Neural progenitor cell (in vitro differentiated cells): ENCODE measurements around the gene PRR12. TPM values are rescaled to one million over a fixed set of nuclear protein-coding genes. Genes with fewer than 3 reads are reported as not detected.

Source experiments
- DNase-seq: peaks from one replicate; pipeline ENCODE4 v3.0.0-alpha.2; 2016; ENCODE audit warnings: low spot score
- H2AFZ ChIP-seq: fragments of 200-600 bp; sonication (generic); replicated peaks from 2 replicates; pipeline ENCODE4 v1.6.1; 2016; ENCODE audit warnings: antibody characterized with exemption
- H3F3A ChIP-seq: fragments of 200-600 bp; sonication (generic); 2 replicates; pipeline ENCODE4 v1.6.1; 2016; ENCODE audit warnings: antibody characterized with exemption, low read depth
- H3K27ac ChIP-seq: fragments of 200-600 bp; sonication (generic); 2 replicates; pipeline ENCODE4 v1.5.1; 2016; ENCODE audit warnings: mild to moderate bottlenecking
- H3K27me3 ChIP-seq: fragments of 200-600 bp; sonication (generic); 2 replicates; pipeline ENCODE4 v1.6.1; 2016; ENCODE audit warnings: mild to moderate bottlenecking, moderate library complexity
- H3K36me3 ChIP-seq: fragments of 200-600 bp; sonication (generic); 2 replicates; pipeline ENCODE4 v1.5.1; 2016
- H3K4me1 ChIP-seq: fragments of 200-600 bp; sonication (generic); 2 replicates; pipeline ENCODE4 v1.6.1; 2016; ENCODE audit warnings: mixed run types
- H3K4me2 ChIP-seq: fragments of 200-600 bp; sonication (generic); 2 replicates; pipeline ENCODE4 v1.6.1; 2016
- H3K4me3 ChIP-seq: fragments of 200-600 bp; sonication (generic); 2 replicates; pipeline ENCODE4 v1.5.1; 2016
- H3K79me2 ChIP-seq: fragments of 200-600 bp; sonication (generic); 2 replicates; pipeline ENCODE4 v1.6.1; 2016; ENCODE audit warnings: low read depth
- H3K9ac ChIP-seq: fragments of 200-600 bp; sonication (generic); 2 replicates; pipeline ENCODE4 v1.6.1; 2016
- H3K9me3 ChIP-seq: fragments of 200-600 bp; sonication (generic); 2 replicates; pipeline ENCODE4 v1.5.1; 2016; ENCODE audit warnings: low read depth
- H4K20me1 ChIP-seq: fragments of 200-600 bp; sonication (generic); 2 replicates; pipeline ENCODE4 v1.6.1; 2016; ENCODE audit warnings: low read depth
- H3K27ac Mint-ChIP-seq: 3 replicates; pipeline ENCODE4 v1.8.0; 2021; ENCODE audit warnings: mixed read lengths
- H3K27me3 Mint-ChIP-seq: 2 replicates; pipeline ENCODE4 v1.8.0; 2022; ENCODE audit warnings: low read depth, mild to moderate bottlenecking, inconsistent platforms, moderate library complexity, mixed read lengths; ENCODE audit not compliant: insufficient read depth
- H3K36me3 Mint-ChIP-seq: 3 replicates; pipeline ENCODE4 v1.8.0; 2021; ENCODE audit warnings: mixed read lengths
- H3K4me1 Mint-ChIP-seq: 3 replicates; pipeline ENCODE4 v1.8.0; 2021; ENCODE audit warnings: mixed read lengths
- H3K4me3 Mint-ChIP-seq: 3 replicates; pipeline ENCODE4 v1.8.0; 2021; ENCODE audit warnings: mild to moderate bottlenecking, moderate library complexity, mixed read lengths
- H3K9me3 Mint-ChIP-seq: 3 replicates; pipeline ENCODE4 v1.8.0; 2020; ENCODE audit warnings: mixed read lengths
- CTCF ChIP-seq: fragments of 200-600 bp; sonication (generic); IDR thresholded peaks from 2 replicates; pipeline ENCODE4 v1.5.1; 2017; ENCODE audit warnings: antibody characterized with exemption, mild to moderate bottlenecking
- EZH2 ChIP-seq: fragments of 200-600 bp; sonication (generic); IDR thresholded peaks from 2 replicates; pipeline ENCODE4 v1.6.1; 2017; ENCODE audit warnings: antibody characterized with exemption, mild to moderate bottlenecking, moderate library complexity
- EZH2phosphoT487 ChIP-seq: fragments of 200-600 bp; sonication (generic); IDR thresholded peaks from 2 replicates; pipeline ENCODE4 v1.6.1; 2017; ENCODE audit warnings: antibody characterized with exemption
- total RNA-seq: library from RNA; depleted of rRNA; stranded (reverse); fragments of >200 nt; gene quantifications from 2 replicates; pipeline ENCODE4 v1.2.3, GENCODE V29; 2015; ENCODE audit warnings: low replicate concordance

PRR12 gene
- total RNA-seq, 1 donor from 2014 or later = 3.2 TPM

DNA sequence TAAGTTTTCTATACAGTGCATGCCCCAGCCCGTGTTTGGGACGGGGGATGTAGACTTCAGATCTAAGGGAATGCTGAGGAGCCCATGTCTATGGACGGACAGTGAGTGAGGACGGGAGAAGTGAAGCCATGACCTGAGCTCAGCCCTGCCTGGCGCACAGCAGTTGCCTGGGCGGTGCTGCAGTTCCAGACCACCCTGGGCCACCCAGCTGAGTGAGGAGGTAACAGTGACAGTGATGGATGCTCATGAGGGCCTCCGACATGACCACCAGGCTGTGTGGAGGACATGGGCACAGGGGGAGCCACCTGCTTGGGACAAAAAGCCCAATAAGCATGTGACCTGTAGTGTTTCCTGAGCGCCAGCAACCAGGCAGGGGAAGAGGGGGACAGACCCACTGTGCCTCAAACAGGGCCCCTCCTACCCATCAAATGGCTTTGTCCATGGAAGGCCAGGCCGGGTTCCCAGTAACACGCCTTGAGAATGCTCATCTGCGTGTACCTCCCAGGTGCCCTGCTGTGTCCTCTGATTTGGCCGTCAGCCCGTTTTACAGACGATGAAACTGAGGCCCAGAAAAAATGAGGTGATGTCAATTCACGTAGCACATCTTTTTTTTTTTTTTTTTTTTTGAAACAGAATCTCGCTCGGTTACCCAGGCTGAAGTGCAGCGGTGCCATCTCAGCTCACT lies 33.2 kb upstream of the PRR12 start:
- H3K27ac Mint-ChIP-seq = no peak overlapping the region
- H3K27me3 Mint-ChIP-seq = peaks cover 2% of the 10 kb centered on the region

GRCh38 chr19:49558591-49558990 lies 32.4 kb upstream of the PRR12 start:
- H3K27ac Mint-ChIP-seq = no peak overlapping the region
- no peaks in the 10 kb centered on the region for H3K9me3 Mint-ChIP-seq
- Histone ChIP-seq H4K20me1 (peaks cover 23% of the 10 kb centered on the region), H3K9ac (no peak overlapping the region), H3K4me1 (peaks cover 8% of the 10 kb centered on the region), H3K4me3 (no peak overlapping the region), H3K36me3 (no peaks in the 10 kb centered on the region), H3K9me3 (no peaks in the 10 kb centered on the region), H3K79me2 (peaks cover 19% of the 10 kb centered on the region), H3K27ac (no peak overlapping the region), H3K4me2 (no peak overlapping the region), H3K27me3 (no peaks in the 10 kb centered on the region), H2AFZ (no peak overlapping the region), H3F3A (peaks cover 14% of the 10 kb centered on the region)
- no peak for DNase-seq
- H3K4me1 Mint-ChIP-seq = peaks cover 10% of the 10 kb centered on the region
- no peak for TF ChIP-seq EZH2phosphoT487
- no peak for TF ChIP-seq EZH2
- no peak for TF ChIP-seq CTCF
- H3K36me3 Mint-ChIP-seq = peaks cover 16% of the 10 kb centered on the region
- H3K4me3 Mint-ChIP-seq = peak overlapping the region; percentile 48
- peaks cover 2% of the 10 kb centered on the region for H3K27me3 Mint-ChIP-seq

More for the DNA sequence above, 33.2 kb upstream of the PRR12 start:
- Histone ChIP-seq H3K4me1 (peaks cover 8% of the 10 kb centered on the region), H3K27ac (no peak overlapping the region), H3K9me3 (no peaks in the 10 kb centered on the region), H3K9ac (no peak overlapping the region), H3F3A (peaks cover 14% of the 10 kb centered on the region), H3K4me2 (no peak overlapping the region), H3K79me2 (peaks cover 10% of the 10 kb centered on the region), H3K4me3 (no peak overlapping the region), H3K36me3 (no peaks in the 10 kb centered on the region), H4K20me1 (peaks cover 17% of the 10 kb centered on the region), H2AFZ (no peak overlapping the region), H3K27me3 (no peaks in the 10 kb centered on the region)
- Mint-ChIP-seq H3K4me1 (peaks cover 11% of the 10 kb centered on the region), H3K4me3 (peak overlapping the region; percentile 68), H3K9me3 (no peaks in the 10 kb centered on the region), H3K36me3 (peaks cover 17% of the 10 kb centered on the region)
- TF ChIP-seq EZH2 = no peak
- TF ChIP-seq CTCF = no peak
- TF ChIP-seq EZH2phosphoT487 = no peak
- DNase-seq = no peak

DNA sequence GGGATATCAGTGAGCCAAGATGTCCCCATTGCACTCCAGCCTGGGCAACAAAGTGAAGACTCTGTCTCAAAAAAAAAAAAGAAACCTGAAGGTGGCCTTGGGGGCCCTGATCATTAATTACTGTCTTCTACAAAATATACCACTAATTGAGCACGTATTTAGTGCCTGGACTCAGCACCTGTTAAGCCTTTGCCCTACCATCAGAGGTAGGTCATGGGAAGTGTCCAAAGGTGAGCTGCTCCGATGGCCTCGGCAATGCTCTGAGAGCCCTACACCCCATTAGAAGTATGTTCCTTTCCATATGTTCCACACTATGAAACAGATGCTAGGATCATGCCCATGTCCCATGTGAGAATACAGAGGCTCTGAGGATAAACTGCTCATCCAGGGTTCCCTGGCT lies 31.5 kb upstream of the PRR12 start:
- H3K27ac Mint-ChIP-seq = no peak overlapping the region

More for the DNA sequence above, 31.5 kb upstream of the PRR12 start:
- Mint-ChIP-seq H3K36me3 (peaks cover 16% of the 10 kb centered on the region), H3K27me3 (peaks cover 2% of the 10 kb centered on the region), H3K9me3 (no peaks in the 10 kb centered on the region), H3K4me3 (no peak overlapping the region), H3K4me1 (peaks cover 8% of the 10 kb centered on the region)
- TF ChIP-seq CTCF (no peak), EZH2phosphoT487 (no peak), EZH2 (no peak)
- Histone ChIP-seq H3K4me2 (no peak overlapping the region), H3F3A (peaks cover 14% of the 10 kb centered on the region), H3K9ac (no peak overlapping the region), H3K27me3 (no peaks in the 10 kb centered on the region), H3K9me3 (no peaks in the 10 kb centered on the region), H3K4me1 (peaks cover 8% of the 10 kb centered on the region), H3K4me3 (no peak overlapping the region), H3K36me3 (no peaks in the 10 kb centered on the region), H2AFZ (no peak overlapping the region), H3K79me2 (peaks cover 26% of the 10 kb centered on the region), H4K20me1 (peaks cover 28% of the 10 kb centered on the region), H3K27ac (no peak overlapping the region)
- no peak for DNase-seq
